Activated CD8-positive, alpha-beta T cell treated with anti-CD3 and anti-CD28 coated beads for 36 hours (primary cell): ENCODE measurements around the gene GBP3. TPM values are rescaled to one million over a fixed set of nuclear protein-coding genes. Genes with fewer than 3 reads are reported as not detected.

Experiments used
- ATAC-seq: fragments of 200-7000 bp; cut with Tn5 transposase; one replicate; pipeline ENCODE4 v1.10.0; 2021; ENCODE audit warnings: mild to moderate bottlenecking, moderate library complexity
- CTCF ChIA-PET: fragments of 350-600 bp; sonication (Branson Sonifier 250); formaldehyde crosslinking; loops from one replicate; lab custom pipeline; 2021; ENCODE audit warnings: antibody characterized with exemption; lab: Charles Lee
- POLR2A ChIA-PET: fragments of 350-600 bp; sonication (Branson Sonifier 250); formaldehyde crosslinking; loops from one replicate; lab custom pipeline; 2021; ENCODE audit warnings: antibody characterized with exemption; lab: Charles Lee
- DNase-seq: peaks from one replicate; pipeline ENCODE4 v3.0.0-alpha.2; 2020
- H3K27ac Mint-ChIP-seq: one replicate; pipeline ENCODE4 v1.8.0; 2021; ENCODE audit warnings: mild to moderate bottlenecking, mixed read lengths
- H3K27me3 Mint-ChIP-seq: one replicate; pipeline ENCODE4 v1.8.0; 2021; ENCODE audit warnings: mixed read lengths
- H3K36me3 Mint-ChIP-seq: one replicate; pipeline ENCODE4 v1.8.0; 2021; ENCODE audit warnings: low read depth, mixed read lengths
- H3K4me1 Mint-ChIP-seq: one replicate; pipeline ENCODE4 v1.8.0; 2021; ENCODE audit warnings: low read depth, mixed read lengths
- H3K4me3 Mint-ChIP-seq: one replicate; pipeline ENCODE4 v1.8.0; 2021; ENCODE audit warnings: mild to moderate bottlenecking, moderate library complexity, mixed read lengths
- H3K9me3 Mint-ChIP-seq: one replicate; pipeline ENCODE4 v1.8.0; 2021; ENCODE audit warnings: mixed read lengths
- CTCF ChIP-seq: fragments of 200-600 bp; IDR thresholded peaks from one replicate; pipeline ENCODE4 v1.8.0; 2022; ENCODE audit warnings: antibody characterized with exemption, mild to moderate bottlenecking
- intact Hi-C: fragments of 100-400 bp; cut with micrococcal nuclease; formaldehyde crosslinking; loops from one replicate; pipeline ENCODE4 v1.10.0; 2022
- total RNA-seq, 2 experiments: library from RNA; stranded (reverse); gene quantifications; one replicate each; pipeline ENCODE4 v1.2.3, GENCODE V29; 2021

Gene GBP3
- total RNA-seq, 2 experiments from 2014 or later: 4.7 to 5.7 TPM

GRCh38 chr1:89001510-89001909 lies 21.2 kb downstream of the GBP3 start:
- no peak for DNase-seq
- intact Hi-C loops: no loop called here
- H3K27ac Mint-ChIP-seq: peak overlapping the region; percentile 52
- peaks cover 15% of the 10 kb centered on the region for H3K9me3 Mint-ChIP-seq
- H3K4me3 Mint-ChIP-seq: no peak overlapping the region
- peaks cover 36% of the 10 kb centered on the region for H3K36me3 Mint-ChIP-seq
- ChIA-PET CTCF (interaction anchor here (1.0 to 3.6 kb wide), 7 partner anchors 17 to 357 kb away, joined by 3 to 24 read pairs (median 5); partner anchors contain the start of gene GBP1), POLR2A (interaction anchor here (1.3 to 1.5 kb wide), 2 partner anchors 20 to 198 kb away, joined by 3 to 6 read pairs; partner anchors contain the start of gene GBP3)
- no peaks in the 10 kb centered on the region for H3K27me3 Mint-ChIP-seq
- peak; percentile 43 for ATAC-seq
- H3K4me1 Mint-ChIP-seq: peaks cover 38% of the 10 kb centered on the region
- TF ChIP-seq CTCF: no peak

- peaks cover 7% of the 10 kb centered on the region for H3K9me3 Mint-ChIP-seq
- ATAC-seq: peak; percentile 87
- H3K4me1 Mint-ChIP-seq: peaks cover 36% of the 10 kb centered on the region
- TF ChIP-seq CTCF: peak; percentile 60
- peak; percentile 29 for DNase-seq
- H3K36me3 Mint-ChIP-seq: peaks cover 15% of the 10 kb centered on the region
- CTCF ChIA-PET: interaction anchor here (0.8 to 3.6 kb wide), 23 partner anchors 9 to 468 kb away, joined by 3 to 24 read pairs (median 7); partner anchors contain the start of genes GBP1 and GBP6
- H3K27me3 Mint-ChIP-seq: no peaks in the 10 kb centered on the region
- H3K27ac Mint-ChIP-seq: no peak overlapping the region
- POLR2A ChIA-PET: interaction anchor here (0.6 to 1.3 kb wide), 3 partner anchors 9 to 126 kb away, joined by 3 read pairs; no protein-coding TSS in a partner anchor
- H3K4me3 Mint-ChIP-seq: no peak overlapping the region
- intact Hi-C loops: loop anchor here (2.0 to 5.0 kb wide), 2 partner anchors 358 to 459 kb away; no protein-coding TSS in a partner anchor
Measured at GRCh38 chr1:88998716-88999115, 23.9 kb downstream of the GBP3 start.

- H3K4me1 Mint-ChIP-seq: peaks cover 52% of the 10 kb centered on the region
- POLR2A ChIA-PET: interaction anchor here (1.3 to 1.6 kb wide), 3 partner anchors 9 to 282 kb away, joined by 3 to 5 read pairs (median 4); partner anchors contain the start of genes GBP3 and GBP5
- peak overlapping the region; percentile 41 for H3K4me3 Mint-ChIP-seq
- intact Hi-C loops: no loop called here
- H3K9me3 Mint-ChIP-seq: no peaks in the 10 kb centered on the region
- TF ChIP-seq CTCF: no peak
- H3K36me3 Mint-ChIP-seq: peaks cover 50% of the 10 kb centered on the region
- no peak for ATAC-seq
- CTCF ChIA-PET: interaction anchor here (1.0 to 1.8 kb wide), 8 partner anchors 16 to 772 kb away, joined by 3 to 5 read pairs (median 4); partner anchors contain the start of gene GBP2
- peak overlapping the region; percentile 61 for H3K27ac Mint-ChIP-seq
- no peaks in the 10 kb centered on the region for H3K27me3 Mint-ChIP-seq
- DNase-seq: no peak
Measured at GRCh38 chr1:88990426-88990825, 32.2 kb downstream of the GBP3 start.

GRCh38 chr1:88985692-88986091 lies 37.0 kb downstream of the GBP3 start:
- Mint-ChIP-seq H3K9me3 (no peaks in the 10 kb centered on the region), H3K27ac (peak overlapping the region; percentile 63), H3K4me1 (peaks cover 88% of the 10 kb centered on the region), H3K27me3 (no peaks in the 10 kb centered on the region), H3K4me3 (no peak overlapping the region), H3K36me3 (peaks cover 81% of the 10 kb centered on the region)
- ChIA-PET CTCF (interaction anchor here (2.1 to 2.8 kb wide), 4 partner anchors 16 to 466 kb away, joined by 6 to 24 read pairs (median 12); partner anchors contain the start of gene GBP5), POLR2A (no interaction called here)
- intact Hi-C loops: no loop called here
- ATAC-seq (peak; percentile 65), DNase-seq (peak; percentile 58)
- TF ChIP-seq CTCF: no peak

- peak overlapping the region; percentile 63 for H3K27ac Mint-ChIP-seq
- no peaks in the 10 kb centered on the region for H3K27me3 Mint-ChIP-seq
- DNase-seq (peak; percentile 14), ATAC-seq (peak; percentile 65)
- H3K4me3 Mint-ChIP-seq: no peak overlapping the region
- ChIA-PET POLR2A (interaction anchor here (1.1 to 1.6 kb wide), 3 partner anchors 37 to 466 kb away, joined by 3 to 6 read pairs (median 4); no protein-coding TSS in a partner anchor), CTCF (interaction anchor here (0.6 to 2.9 kb wide), 26 partner anchors 11 to 642 kb away, joined by 3 to 39 read pairs (median 6); partner anchors contain the start of genes GBP1, GBP3, GBP5 and GBP6)
- H3K4me1 Mint-ChIP-seq: peaks cover 86% of the 10 kb centered on the region
- H3K36me3 Mint-ChIP-seq: peaks cover 80% of the 10 kb centered on the region
- intact Hi-C loops: no loop called here
- no peaks in the 10 kb centered on the region for H3K9me3 Mint-ChIP-seq
- TF ChIP-seq CTCF: no peak
Measured at GRCh38 chr1:88985032-88985431, 37.6 kb downstream of the GBP3 start.
